HuH-7.5 (cell line): Measurements from ENCODE around the gene PSMA5.
"Not testable (repeated sequence)": the region's sequence is repeated elsewhere in the genome, so short reads cannot be mapped to it uniquely, and the experiment has no call there.

Source experiments
- DNase-seq: peaks from one replicate; pipeline ENCODE4 v3.0.0; 2011; ENCODE audit warnings: low spot score

Gene PSMA5

DNA sequence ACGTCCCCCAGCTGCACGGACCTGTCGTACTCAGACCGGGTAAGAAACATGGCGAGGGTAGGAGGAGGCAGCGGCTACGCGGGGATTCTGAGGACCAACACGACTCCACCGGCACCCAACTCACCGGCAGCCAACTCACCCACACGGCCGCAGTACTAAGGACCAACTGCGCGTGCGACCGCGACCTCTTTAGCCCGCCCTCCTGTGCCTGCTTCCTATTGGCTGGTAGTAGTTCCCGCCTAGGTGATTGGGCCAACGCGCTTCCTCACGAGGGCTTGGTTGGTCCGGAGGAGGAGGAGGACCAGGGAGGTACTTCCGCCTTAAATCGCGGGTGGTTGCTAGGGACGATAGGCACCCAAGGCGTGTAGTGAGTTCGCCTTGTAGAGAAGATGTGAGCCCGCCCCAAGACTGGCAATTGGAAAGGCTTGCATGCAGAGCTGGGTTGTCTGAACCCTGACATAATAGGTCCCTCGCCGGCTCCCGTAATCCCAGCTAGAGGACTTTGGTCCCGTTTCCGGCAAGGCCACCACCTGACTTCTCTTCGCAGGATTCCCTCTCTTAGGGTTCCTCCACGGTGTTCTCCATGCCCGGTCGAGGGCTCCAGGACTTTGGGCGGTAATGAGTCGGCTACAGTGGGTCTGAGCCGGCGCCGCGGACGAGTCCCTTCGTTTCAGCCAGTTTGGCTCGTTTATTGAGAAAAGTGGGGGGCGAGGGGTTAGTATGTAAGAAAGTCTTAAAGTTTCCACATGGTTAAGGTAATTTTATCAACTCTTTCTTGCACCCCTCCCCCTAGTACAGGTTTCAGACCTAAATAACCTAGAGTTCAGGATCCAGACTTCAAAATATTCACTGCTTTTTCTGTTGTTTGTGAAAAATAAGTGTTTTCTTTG lies at the start of gene PSMA5:
PSMA5 (minus strand) TSS at position 168 of the 890 bp plus-strand sequence; CDS start at position 50, 118 bp downstream.
- DNase-seq = peak; percentile 77

DNA sequence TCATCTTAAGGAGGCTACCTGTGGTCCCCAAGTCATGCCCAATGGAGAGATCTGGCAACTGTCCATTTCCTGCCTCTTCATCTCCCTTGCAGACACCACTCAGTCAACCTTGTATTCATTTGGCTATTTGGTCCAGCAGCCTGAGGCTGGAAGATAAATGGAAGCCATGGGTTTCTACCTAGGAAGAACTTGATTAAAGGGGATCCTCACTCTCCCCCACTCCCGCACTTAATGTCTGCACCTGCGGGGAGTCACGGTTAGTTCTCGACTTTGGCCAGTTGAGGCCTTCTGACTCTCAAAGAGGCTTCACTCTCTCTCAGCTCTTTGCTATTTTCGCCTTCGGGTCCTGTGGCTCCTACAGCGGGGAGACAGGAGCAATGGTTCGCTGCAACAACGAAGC lies 49.0 kb upstream of the PSMA5 start:
- DNase-seq = no peak

DNA sequence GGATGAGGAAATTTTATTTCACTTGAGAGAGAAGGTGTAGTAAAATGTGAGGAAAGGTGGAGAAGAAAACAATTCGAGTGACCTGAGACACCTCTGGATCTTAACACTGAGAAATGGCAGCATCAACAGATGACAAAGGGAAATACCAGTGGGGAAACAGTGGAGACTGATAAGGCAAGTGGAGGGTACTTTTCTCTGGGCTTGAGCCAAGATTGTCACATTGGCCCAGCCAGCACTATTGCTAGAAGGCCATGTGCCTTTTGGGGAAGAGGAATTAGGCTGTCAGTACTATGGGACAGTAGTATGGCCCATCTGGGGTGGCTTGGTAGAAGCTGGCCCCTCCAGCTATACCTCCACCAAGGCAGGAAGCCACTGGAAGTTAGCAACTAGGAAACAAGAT lies 48.4 kb upstream of the PSMA5 start:
- DNase-seq = peak; percentile 1

DNA sequence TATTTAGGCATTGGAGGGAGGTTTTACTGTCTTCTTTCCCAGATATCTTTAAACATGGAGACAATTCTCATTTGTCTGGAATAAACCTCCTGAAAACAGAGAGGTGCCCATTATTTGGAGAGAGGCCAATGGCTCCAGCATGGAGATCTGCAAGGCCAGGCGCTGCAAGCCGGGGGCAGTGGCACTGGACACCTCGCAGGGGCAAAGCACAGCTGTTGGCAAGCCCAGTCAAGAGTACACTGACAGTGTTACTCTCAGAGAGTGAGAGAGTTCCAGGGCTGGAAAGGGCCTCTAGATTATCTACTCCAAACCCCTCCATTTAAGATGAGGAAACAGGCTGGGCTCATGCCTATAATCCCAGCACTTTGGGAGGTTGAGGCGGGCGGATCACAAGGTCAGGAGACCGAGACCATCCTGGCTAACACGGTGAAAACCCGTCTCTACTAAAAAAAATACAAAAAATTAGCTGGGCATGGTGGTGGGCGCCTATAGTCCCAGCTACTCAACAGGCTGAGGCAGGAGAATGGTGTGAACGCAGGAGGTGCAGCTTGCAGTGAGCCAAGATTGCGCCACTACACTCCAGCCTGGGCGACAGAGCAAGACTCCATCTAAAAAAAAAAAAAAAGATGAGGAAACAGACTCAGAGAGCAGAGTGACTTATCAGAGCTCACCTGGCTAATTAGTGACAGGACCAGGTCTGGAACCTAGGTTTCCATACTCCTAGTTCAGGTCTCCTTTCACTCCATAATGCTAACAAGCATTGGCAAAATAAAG lies 47.2 kb upstream of the PSMA5 start:
- DNase-seq = not testable (repeated sequence)

DNA sequence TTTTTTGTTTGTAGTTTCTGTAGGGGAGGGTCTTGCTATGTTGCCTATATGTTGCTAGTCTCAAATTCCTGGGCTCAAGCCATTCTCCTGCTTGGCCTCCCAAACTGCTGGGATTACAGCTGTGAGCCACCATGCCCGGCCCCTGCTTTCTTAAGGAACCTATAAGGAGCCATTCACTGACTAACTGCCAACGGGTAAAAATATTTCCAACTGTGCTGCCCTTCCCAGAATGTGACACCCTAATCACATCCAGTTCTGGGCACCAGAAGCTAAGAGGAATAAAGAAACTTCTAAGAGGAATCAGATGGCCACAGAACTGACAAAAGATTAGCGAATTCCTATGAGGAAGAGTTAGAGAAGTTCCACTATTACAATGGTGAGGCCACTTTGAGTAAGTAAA lies 46.5 kb upstream of the PSMA5 start:
- no peak for DNase-seq

DNA sequence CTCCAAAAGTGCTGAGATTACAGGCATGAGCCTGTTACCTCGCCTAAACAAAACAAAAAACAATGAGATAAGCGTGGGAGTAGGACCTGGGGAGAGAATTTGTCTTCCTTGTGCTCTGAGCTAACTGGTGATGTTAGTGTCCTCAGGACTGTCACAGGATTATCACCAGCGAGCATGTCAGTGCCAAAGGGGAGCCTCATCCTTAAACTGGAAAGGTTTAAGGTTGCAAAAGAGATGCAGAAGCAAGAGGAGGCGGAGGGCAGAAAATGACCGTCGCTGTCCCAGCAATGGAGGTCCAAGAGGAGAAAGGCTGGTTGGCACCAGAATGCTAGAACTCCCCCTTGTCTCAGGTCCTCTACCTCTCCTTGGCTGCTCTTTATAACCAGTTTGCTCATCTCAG lies 44.0 kb upstream of the PSMA5 start:
- no peak for DNase-seq

DNA sequence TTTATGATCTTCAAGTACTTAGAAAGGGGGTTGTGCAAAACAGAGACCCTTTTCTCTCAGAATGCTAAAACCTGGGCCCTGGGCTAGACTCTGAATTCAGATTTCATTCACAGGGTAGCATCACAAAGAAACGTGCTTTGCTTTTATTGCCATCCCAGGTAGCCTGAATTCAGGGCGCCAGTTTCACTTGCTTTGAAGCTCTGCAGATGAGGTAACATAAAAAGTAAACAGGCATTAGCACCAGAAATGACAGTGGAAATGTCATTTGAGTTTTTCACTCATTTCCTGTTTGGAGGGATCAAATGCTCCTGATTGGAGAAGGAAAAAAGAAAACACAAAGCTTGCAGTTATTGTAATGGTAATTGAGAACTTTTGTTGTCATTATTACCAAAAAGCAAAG lies 42.7 kb upstream of the PSMA5 start:
- peak; percentile 7 for DNase-seq

DNA sequence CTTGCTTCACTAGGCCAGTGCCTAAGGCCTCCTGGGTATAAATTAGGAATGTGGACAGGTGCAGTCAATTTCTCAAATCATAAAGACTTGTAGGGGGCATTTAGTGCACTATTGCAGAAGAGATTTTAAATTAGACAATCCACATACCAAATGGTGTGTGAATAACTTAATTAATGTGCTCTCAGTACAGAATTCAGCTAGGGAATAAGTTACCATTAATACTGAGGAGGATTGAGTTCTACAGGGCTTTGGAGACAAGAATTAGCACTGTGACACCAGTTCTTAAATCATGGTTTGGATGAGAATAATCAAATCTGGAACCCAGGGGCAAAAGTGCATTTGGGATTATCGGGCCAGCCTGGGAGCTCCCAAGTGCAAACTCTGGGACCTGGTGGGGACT lies 41.8 kb upstream of the PSMA5 start:
- no peak for DNase-seq

DNA sequence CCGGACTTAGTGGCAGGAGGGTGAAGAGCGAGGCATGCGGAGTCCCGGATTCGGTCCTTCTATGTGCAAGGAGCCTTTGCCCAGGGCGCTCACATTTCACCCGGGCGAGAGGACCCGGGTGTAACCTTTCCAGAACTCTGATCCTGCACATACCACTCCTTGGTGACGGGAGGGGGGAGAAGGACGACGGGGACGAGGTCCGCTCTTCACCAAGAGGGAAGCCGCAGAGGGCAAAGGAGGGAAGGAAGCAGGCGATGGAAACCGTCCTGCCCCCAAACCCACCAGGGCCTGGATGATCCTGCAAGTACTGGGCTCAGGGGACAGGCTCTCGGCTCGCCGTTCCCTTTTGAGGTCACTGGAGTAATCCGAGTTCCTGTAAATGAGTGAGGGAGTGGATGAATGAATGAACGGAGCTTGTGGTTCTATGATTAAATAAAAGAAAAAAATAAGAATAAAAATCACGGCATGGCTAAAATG lies 41.1 kb upstream of the PSMA5 start:
- peak; percentile 11 for DNase-seq

DNA sequence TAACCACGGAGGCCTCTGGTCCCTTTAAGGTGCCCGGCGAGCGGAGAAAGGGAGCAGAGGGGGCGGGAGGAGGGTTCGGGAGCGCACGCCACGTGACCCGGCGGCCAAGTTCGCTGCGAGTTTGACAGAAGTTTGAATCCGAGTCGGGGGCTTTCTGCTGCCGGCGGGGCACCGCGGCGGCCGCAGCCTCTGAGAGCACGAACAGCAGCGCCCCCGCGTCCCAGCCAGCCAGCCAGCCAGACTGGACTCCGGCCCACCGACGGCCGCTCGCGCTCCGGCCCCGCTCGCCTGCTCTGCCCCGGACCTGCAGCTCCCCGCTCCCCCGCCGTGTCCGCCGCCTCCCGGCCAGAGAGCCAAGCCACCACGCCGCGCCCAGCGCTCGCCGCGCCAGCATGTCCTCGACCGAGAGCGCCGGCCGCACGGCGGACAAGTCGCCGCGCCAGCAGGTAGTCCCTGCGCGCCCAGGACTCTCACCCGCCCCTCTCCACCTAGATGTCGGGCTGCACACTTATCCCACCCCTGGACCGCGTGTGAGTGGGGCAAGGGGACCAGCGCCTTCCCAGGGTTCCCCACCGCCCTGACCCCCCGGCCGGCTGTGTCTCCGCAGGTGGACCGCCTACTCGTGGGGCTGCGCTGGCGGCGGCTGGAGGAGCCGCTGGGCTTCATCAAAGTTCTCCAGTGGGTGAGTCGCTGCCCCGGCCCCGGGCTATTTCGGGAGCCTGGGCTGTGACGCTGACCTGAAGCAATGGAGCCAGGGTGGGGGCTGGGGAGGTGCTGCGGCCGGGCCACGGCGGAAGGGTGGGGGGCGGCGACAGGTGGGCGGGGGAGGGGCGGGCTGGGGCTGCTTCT lies 40.4 kb upstream of the PSMA5 start, which contains the start of gene SYPL2:
SYPL2 (plus strand) TSS at position 95 of the 849 bp plus-strand sequence; CDS start at position 393, 298 bp downstream.
- no peak for DNase-seq

DNA sequence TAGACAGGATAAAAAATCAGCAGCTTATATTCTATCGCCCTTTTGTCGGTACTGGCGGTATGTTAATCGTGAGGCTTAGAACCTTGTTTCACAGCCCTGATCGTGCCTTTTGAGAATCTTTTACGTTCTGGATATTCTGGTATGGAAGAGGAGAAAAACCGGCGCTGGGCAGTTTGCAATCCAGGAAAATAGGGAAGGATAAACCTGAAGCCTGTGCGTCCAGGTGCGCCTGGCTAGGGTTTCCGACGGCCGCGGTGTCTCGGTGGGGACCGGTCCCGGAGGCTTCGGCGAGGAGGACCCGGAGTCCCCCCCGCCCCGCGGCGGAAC lies 39.8 kb upstream of the PSMA5 start:
- DNase-seq = no peak

DNA sequence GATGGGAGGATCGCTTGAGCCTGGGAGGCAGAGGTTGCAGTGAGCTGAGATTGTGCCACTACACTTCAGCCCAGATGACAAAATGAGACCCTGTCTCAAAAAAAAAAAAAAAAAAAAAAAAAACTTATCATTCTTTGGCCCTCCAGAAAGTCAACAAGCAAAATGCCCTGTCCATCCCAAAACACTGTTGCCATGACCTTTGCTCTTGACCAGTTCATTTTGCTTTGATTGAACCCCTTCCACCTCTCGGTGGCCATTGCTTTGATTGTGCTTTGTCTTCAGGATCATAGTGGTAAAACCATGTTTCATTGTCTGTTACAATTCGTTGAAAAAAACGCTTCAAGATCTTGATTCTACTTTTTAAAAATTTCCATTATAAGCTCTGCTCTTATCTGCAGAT lies 31.6 kb upstream of the PSMA5 start:
- no peak for DNase-seq

DNA sequence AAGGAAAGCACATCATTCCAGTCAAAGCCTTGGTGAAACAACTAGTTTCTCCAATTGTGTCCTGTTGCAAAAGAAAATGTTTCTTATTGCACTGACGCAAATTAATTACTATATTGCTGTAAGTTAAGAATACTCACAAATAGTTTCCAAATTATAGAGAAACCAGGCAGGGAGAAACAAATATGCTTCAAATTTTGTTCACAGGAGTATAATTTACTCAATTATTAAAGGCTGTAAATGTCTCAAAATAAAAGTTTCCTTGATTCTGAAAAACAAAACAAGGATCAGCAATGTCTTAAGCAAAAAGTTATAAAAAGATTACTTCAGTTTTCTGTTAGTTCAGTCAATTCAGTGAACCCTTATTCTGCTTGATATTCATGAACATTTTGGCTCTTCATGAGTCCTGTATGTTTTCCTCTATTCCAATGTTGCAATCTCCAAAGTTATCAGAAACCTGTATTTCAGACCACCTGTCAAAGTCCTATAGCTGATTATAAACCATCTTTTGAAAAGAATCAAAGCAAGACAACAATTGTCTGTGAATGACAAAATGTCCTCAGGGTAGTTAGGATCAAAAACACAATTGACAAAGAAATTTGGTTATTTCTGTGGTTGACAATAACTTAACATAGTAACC lies 28.4 kb upstream of the PSMA5 start:
- DNase-seq = no peak

DNA sequence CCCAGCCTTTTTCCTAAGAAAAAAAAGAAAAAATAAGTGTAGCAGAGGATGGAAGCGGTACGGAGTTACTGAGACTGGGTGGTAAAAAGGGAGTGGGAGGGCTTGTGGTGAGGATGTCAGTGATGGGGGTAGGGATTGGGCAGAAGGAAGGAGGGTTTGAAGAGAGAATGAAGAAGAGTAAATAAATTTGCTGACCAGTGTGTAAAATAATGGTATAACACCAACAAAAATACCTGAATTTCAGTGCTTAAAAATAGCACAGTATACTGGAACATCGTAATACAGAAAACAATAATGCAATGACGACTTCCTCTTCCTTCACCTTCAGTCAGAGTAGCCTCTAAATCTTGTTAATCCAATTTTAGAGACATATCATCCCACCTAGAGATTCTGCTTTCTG lies 21.3 kb upstream of the PSMA5 start:
- DNase-seq = no peak

DNA sequence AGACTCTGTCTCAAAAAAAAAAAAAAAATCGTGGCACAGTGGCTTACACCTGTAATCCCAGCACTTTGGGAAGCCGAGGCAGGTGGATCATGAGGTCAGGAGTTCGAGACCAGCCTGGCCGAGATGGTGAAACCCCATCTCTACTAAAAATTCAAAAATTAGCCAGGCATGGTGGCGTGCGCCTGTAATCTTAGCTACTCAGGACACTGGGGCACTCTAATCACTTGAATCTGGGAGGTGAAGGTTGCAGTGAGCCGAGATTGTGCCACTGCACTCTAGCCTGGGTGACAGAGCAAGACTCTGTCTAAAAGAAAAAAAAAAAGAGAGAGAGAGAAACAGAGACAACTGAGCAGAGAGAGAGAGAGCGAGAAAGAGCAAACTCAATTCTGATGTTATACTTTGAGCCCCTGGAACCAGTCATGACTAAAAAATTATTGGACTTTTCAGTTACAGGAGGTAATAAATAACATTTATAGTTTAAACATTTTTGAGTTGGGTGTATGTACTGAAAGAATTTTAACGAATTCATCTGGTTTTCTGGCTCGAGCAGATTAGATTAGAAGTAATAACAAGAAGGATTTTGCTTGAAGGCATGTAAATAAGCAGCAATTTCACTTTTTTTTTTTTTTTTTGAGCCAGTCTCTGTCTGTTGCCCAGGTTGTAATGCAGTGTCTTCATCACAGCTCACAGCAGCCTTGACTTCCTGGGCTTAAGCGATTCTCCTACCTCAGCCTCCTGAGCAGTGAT lies 19.9 kb upstream of the PSMA5 start:
- not testable (repeated sequence) for DNase-seq

DNA sequence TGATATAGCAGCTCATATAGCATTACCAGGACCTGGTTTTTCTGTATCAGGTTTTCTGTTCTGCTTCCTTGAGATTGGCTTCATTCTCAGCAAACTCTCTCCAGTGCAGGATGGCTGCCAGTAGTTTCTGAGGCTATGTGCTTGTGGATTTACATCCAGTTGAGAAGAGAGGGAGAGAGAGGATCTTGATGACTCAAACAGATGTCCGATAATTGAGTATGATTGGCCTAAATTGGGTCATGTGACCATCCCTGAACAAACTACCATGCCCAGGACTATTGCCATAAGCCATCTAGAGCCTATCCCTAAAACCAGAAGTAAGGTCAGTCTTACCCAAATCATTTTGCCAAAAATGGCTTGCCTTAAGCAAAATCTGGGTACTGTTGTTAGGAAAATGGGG lies 18.1 kb upstream of the PSMA5 start:
- no peak for DNase-seq

DNA sequence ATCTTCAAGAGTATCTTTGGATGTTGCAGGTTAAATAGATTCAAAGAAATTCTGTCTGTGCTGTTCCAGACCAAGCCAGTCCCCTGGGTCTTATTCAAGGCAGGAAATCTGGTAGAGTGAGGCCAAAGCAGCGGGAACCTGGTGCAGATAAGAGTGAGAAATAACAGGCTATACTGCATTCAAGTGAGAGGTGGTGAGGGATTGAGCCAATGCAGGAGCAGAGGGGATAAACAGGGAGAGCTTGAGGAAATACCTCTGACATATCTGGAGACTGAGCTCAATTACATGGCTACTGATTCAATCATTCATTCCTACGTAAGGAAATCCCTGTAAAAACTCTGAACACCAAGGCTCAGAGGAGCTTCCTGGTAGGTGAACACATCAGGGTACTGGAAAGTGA lies 17.2 kb upstream of the PSMA5 start:
- DNase-seq = no peak

DNA sequence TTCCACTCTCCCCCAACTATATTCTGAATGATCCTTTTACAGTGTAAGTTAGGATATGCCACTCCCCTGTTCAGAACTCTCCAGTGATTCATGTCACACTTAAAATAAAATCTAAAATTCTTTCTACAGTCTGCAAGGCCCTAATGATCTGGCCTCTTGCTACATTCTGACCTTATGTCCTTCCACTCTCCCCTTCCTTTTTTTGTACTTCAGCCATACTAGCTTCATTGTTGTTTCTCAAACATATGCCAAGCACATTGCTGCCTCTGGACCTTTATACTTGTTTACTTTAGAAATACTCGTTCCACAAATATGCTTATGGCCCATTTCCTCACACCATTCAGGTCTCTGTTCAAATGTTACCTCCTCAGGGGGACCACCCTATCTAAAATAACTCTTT lies 14.8 kb upstream of the PSMA5 start:
- no peak for DNase-seq

DNA sequence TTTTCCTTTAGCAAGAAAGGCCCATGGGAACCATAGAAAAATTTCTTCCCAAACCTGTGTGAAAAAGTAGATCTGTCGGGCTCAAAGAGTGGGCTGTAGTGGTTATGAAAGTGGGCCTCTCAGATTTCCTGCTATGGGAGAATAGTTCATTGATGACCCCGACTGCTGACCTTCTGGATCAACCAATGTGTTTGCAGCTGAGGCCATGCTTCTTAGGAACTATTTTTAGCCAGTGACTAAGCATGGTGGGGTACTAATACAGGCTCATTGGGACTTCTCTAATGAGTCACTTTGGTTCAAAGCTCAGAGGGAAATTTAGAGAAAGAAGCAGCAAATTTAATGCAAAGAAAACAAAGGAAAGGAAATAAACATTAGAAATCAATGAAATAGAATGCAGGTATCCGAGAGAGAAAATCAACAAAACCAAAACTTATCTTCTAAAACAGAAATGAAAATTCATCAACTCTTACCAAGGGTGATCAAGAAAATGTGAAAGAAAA lies 12.6 kb upstream of the PSMA5 start:
- DNase-seq = peak; percentile 12

DNA sequence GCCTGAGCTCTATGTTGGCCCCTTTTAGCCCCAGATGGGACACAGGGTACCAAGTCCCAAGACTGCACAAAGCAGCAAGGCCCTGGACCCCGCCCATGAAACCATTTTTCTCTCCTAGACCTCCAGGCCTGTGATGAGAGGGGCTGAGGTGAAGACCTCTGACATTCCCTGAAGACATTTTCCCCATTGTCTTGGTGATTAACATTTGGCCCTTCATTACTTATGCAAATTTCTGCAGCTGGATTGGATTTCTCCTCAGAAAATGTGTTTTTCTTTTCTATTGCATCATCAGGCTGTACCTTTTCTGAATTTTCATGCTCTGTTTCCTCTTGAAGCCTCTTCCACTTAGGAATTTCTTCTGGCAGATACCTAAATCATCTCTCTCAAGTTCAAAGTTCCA lies 8.2 kb upstream of the PSMA5 start:
- no peak for DNase-seq

DNA sequence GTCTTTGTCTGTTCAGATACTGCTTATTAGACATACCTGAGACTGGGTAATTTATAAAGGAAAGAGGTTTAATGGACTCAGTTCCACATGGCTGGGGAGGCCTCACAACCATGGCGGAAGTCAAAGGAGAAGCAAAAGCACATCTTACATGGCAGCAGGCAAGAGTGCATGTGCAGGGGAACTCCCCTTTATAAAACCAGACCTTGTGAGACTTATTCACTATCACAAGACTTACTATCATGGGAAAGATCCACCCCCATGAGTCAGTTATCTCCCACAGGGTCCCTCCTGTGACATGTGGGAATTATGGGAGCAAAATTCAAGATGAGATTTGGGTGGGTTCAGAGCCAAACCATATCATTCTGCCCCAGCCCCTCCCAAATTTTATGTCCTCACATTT lies 7.1 kb upstream of the PSMA5 start:
- DNase-seq = no peak
